ENCODE measurements around the gene FXYD7.
A peak's percentile ranks its signal among the peaks of the same experiment; 100 is the strongest.

FXYD7 gene

DNA sequence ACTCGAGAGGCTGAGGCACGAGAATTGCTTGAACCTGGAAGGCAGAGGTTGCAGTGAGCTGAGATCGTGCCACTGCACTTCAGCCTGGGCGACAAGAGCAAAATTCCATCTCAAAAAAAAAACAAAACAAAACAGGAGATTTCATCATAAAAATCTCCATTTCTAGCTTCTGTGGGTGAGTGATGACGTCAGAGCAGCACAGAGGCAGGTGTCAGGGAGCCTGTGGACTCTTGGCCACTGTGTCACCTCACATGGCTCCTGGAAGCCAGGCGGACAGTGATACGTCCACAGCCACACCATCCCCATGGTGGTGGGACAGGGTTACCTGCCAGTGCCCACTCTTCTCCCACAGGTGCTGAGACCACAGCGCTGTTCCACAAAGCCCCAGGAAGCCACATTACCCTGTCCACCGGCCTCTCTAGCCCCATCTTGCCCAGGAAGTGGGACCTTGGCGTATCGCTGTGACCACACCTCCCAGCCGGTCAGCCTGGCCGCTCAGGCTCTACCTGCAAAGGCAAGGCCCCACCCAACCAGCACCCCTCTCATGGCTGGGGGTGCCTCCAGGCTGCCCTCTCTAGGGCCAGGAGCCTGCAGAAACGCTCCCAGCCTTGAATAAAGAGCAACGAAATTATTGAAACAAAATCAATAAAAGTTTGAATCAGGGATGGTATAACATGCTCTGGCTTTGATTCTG, 29.9 kb upstream of the FXYD7 start:
- no peak for DNase-seq

DNA sequence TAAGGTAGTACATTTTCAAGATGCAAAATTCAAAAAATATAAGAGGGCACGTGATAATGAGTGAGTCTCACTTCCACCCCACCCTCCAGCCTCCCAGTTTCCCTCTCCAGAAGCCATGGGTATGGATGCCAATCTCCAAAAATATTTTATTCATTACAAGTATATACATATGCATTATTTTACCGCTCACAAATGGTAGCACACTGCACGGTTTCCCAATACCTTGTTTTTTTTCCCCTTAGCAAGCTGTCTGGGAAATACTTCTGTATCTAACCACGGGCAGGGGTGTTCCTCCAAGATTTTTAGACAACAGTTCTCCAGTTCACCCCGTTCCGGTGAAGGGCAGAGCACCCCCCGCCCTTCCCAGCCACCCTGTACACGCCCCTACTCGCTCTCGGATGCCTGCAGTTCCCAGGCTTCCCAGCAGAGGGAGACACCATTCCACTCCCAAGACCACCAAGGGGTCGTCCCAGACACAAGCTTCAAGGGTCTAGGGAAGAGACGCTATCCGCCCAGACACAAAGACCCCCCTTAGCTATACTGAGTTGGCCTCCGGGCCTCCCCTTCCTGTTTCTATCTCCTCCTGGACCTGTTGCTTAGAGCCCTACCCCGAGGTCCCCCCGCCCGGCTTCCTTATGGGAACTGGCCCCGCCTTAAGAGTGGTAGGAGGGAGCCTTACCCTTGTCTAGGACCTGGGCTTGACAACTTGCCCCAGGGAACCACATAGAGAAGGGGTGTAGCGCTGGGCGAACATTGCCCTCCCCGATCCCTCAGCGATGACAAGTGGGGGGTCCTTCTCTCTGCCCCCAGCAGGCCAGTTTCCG, 28.5 kb upstream of the FXYD7 start:
- peak; percentile 61 for DNase-seq

DNA sequence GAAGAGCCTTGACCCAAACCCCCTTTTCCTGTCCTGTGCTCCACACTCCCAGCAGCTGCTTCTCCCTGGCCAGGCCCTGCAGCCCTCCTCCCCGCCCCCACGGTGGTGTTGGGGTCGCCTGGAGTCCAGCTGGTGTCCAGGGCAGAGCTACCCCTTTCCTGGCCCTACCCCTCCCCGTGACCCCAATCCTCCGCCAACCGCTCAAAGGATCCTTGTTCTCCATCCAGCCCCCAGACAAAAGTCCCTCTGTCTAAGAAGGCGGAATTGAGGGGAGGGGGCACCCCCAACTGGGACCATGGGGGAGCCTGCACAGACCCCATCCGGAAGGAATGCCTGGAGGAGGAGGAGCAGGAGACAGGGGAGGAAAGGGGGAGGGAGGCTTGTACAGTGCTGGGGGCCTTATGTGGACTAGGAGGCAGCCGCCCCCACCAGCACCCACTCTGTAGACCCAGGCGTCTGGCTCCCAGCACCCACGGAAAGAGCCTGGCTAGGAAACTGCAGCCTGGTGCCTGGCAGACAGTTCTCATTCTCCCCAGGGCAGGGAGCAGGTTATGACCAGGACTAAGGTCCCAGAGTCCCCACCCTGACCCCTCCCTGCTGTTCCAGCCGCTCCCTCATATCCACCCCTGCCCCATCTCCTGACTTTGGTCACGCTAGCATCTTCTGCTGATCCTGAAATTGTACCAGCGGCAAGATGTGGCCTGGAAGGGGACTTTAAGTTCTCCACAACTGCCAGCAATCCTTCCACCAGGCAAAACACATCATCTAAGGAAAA, 27.7 kb upstream of the FXYD7 start, which contains the start of gene FXYD3:
Gene FXYD3 (plus strand): TSS at position 647 of the 775 bp plus-strand sequence. CDS start 3,554 bp downstream, outside the sequence.
- no peak for DNase-seq

DNA sequence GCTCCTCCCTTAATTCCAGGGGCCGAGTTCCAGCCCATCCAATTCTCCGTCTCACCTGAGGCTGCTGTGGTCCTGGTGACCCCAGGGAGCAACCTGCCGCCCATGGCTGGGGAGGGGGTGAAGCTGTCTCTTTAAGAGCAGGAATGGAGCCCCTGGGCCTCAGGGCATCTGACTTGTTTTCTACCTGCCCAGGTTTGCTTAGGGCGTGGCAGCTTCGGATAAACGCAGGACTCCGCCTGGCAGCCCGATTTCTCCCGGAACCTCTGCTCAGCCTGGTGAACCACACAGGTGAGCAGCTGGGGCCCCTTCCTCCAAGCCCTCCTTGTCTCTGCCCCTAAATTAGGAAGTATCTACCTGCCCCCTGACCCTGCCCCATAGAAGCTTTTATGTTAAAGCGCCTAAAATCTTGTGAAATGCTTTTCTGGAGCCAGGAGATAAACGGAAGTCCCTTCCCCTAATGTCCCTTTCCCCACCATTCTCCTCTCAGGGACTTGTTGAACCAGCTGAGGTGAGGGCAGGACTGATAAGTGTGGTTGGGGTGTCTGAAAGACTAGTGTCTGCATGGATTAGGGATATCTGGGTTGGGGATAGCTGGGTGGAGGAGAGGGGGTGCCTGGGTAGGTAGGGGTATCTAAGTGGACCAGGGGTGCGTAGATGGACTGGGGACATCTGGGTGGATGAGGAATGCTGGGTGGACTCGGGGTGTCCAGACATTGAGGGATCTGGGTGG, 26.8 kb upstream of the FXYD7 start:
- no peak for DNase-seq

DNA sequence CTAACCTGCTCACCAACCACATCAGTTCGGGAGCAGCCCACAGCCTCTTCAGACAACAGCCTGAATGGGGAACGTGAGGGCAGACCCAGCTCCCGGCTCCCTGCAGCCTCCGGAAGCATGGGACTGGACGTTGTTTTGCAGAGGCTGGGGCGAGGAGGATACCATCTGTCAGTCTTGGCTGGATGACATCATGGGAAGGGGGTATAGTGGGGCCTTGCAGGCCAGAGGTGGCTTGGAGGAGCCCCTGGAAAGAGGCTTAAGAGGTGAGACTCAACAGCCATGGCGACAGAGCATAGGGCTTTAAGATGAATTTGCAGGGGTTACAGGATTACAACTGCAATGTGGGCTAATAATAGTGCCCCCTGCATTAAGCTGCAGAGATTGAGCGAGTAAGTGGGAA, 25.9 kb upstream of the FXYD7 start:
- DNase-seq, result no peak

DNA sequence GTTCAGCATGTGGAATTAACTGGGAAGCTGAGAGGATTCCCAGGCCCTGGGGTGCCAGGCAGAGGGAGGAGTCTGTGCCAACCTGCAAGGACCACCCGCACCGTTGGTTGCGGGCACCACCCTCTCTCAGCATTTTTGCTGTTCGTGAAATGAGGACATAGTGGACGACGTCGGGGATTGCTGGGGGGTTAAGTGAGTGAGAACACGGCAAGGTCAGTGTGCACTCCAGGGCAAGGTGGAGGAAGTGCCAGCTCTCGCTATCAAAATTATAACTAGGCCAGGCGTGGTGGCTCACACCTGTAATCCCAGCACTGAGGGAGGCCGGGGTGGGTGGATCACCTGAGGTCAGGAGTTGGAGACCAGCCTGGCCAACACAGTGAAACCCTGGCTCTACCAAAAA, 25.3 kb upstream of the FXYD7 start:
- DNase-seq, result no peak

DNA sequence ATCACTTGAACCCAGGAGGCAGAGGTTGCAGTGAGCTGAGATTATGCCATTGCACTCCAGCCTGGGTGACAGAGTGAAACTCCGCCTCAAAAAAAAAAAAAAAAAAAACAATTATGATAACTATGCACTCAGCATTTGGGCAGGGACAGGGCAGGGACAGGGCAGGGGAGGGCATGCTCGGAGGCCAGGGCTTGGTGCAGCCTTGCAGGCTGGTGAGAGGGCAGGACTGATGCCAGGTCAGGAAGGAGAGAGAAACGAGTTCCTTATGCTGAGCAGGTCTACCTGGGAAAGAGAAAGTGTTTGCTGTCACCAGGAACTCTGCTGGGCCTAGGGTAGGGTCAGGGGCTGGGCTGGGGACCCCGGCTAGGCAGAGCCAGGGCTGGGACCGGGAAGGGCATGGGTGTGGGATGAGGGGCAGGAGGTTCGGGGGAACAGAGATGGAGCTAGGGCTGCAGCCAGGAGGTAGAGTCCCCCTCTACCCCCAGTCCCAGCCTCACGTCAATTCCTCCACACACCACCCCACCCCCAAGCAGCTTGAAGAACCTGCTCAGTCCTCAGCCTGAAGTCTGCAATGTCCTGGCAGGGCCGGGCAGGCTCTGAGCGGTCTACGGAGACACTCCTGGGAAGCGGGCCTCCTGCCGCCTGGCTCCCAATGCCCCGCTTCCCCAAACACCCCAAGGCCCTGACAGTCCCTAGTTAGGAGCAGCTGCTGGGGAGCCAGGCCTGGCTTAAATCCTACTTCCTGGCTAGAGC, 24.6 kb upstream of the FXYD7 start:
- no peak for DNase-seq

DNA sequence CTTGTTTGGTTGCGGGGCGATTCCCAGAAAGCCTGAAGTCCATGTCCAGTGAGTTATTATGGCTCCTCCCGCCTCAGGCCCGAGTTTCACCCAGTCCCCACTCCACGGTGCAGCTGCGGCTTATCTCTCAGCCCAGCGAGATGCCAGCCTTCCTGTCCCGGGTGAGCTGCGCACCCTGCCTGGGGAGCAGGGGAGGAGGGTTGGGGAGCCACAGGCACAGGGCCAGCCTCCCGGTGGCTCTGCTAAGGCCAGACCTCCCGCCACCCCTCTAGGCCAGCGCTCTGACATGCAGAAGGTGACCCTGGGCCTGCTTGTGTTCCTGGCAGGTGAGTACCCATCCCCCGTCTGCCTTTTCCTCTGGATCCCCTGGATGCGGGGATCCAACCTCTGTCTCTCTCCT, 24.0 kb upstream of the FXYD7 start:
- no peak for DNase-seq

DNA sequence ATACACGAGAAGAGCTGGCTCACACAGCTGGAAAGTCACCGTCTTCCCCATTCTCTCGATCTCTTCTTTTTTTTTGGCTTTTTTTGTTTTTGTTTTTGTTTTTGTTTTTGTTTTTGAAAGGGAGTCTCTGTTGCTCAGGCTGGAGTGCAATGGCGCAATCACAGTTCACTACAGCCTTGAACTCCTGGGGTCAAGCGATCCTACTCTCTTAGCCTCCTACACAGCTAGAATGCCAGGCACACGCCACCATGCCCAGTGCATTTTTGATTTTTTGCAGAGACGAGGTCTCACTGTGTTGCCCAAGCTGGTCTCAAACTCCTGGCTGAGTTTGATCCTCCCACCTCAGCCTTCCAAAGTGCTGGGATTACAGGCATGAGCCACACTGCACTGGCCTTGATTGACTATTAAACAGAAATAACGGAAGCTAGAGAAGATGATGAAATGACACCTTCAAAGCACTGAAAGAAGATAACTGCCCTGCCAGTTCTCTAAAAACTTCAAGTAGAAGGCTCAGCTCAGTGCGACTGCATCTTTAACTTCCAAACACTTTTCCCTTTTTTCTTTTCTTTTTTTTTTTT, 23.4 kb upstream of the FXYD7 start:
- DNase-seq, result no peak

DNA sequence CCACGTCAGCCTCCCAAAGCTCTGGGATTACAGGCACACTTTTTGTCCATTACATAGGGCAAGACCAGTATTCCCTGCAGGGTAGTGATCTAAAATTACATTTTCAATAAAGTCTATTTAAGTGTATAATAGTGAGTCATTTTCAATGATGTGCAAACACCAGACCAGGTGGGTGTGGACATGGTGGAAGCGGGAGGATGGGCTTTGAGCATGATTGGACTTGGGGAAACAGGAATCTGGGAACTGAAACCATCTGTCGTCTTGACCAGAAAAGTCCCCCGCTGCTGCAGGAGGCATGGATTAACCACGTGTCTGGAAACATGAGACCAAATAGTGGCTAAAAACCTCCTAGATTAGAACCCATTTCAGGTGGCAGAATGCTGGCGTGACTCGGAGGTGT, 22.6 kb upstream of the FXYD7 start:
- DNase-seq, result no peak

DNA sequence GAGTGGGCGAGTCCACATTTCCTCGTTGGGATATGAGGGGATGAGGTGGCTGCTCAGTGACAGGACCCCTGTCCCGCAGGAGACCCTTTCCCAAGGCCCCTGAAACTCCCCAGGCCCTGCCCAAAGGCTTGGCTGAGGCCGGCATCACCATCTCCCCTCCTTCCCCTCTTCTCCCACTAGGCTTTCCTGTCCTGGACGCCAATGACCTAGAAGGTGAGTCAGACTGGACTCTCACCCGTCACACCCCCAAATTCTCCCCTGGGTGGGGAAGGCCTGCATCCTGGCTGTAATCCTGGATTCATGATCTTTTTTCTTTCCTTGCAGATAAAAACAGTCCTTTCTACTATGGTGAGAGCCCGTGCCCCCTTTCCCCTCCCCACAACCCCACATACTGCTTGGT, 22.2 kb upstream of the FXYD7 start:
- no peak for DNase-seq

DNA sequence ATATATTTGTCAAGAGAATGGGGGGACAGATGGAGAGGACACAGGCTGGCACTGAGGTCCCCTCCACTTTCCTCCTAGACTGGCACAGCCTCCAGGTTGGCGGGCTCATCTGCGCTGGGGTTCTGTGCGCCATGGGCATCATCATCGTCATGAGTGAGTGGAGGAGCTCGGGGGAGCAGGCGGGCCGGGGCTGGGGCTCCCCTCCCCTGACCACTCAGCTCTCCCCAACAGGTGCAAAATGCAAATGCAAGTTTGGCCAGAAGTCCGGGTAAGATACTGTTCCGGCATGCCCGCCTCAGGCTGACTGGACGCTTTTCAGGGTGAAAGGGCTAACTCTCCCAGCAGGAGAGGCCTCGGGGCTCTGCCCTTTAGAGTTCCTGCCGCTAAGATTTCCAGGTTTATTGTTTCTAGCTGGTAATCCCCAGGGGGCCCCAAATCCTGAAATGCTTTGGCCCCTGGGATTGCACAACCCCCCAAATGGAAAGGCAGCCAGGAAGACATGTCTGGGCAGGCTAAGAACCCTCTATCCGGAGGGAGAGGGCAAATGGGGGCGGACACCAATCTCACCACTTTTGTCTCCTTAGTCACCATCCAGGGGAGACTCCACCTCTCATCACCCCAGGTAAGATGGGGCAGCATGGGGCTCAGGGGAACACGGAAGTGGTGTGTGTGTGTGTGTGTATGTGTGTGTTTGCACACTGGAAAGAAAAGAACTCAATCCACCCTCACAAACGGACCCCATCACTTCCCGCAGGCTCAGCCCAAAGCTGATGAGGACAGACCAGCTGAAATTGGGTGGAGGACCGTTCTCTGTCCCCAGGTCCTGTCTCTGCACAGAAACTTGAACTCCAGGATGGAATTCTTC, 20.1 kb upstream of the FXYD7 start:
- DNase-seq, result no peak

DNA sequence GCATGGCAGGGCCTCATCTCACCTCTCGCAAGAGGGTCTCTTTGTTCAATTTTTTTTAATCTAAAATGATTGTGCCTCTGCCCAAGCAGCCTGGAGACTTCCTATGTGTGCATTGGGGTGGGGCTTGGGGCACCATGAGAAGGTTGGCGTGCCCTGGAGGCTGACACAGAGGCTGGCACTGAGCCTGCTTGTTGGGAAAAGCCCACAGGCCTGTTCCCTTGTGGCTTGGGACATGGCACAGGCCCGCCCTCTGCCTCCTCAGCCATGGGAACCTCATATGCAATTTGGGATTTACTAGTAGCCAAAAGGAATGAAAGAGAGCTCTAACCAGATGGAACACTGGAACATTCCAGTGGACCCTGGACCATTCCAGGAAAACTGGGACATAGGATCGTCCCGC, 19.5 kb upstream of the FXYD7 start:
- no peak for DNase-seq

DNA sequence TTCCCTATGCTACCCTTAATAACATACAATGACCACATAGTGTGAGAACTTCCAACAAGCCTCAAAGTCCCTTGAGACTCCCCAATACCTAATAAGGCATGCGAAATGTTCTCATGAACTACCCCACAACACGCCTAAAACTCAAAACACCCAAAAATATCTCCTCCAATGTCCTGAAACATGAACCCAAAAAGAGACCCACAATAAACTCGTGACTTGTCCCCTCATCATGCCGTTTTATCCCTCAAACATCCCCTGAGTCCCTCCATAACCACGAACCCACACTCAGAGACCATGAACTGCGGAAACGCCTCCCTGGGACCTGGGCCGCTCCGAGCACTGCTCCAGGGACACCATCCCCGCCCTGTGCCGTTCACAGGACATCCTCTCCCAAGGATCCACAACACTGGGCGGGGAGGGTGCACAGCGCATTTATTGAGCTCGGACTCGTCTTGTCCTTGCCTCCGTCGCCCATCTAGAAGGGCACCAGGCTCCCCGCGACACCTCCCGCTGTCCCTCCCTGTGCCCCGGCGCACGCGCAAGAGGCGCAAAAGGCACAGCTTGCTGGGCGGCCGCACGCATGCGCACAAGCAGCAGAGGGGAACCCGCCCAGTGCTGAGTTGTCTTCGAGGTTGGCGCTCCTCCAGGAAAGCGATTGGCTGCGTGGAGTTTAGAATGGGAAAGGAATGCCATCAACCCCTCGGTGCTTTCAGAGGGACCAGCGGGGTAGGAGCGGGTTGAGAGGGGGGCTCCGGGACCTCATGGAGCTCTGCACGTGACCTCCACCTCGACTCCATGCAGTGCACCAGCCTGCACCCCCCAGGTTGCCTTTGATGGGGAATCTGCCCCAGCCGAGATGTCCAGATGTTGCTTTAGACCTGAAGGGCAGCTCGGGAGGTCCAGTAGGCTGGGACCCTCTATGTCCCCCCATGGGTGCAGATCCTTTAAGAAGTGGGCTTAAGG, 18.7 kb upstream of the FXYD7 start:
- DNase-seq, result peak; percentile 83

DNA sequence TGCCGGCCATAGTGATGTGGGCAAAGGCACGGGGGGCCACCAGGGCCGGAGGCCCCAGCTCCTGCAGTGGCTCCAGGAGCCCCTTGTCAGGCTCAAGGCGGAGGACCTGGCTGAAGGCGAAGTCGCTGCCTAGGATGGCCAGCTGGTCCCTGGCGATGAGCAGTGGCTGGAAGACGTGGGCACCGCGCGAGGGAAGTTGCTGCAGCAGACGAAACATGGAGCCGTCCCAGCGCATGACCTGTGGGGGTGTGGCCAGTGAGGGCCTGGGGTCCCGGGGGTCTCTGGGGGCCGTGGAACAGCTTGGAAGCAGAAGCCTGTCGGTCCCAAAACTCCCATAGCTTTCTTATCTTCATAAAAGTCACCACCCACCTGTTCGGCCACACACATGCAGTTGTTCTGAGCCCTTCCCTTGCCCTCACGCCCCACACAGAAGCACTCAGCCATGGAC, 17.8 kb upstream of the FXYD7 start:
- no peak for DNase-seq

DNA sequence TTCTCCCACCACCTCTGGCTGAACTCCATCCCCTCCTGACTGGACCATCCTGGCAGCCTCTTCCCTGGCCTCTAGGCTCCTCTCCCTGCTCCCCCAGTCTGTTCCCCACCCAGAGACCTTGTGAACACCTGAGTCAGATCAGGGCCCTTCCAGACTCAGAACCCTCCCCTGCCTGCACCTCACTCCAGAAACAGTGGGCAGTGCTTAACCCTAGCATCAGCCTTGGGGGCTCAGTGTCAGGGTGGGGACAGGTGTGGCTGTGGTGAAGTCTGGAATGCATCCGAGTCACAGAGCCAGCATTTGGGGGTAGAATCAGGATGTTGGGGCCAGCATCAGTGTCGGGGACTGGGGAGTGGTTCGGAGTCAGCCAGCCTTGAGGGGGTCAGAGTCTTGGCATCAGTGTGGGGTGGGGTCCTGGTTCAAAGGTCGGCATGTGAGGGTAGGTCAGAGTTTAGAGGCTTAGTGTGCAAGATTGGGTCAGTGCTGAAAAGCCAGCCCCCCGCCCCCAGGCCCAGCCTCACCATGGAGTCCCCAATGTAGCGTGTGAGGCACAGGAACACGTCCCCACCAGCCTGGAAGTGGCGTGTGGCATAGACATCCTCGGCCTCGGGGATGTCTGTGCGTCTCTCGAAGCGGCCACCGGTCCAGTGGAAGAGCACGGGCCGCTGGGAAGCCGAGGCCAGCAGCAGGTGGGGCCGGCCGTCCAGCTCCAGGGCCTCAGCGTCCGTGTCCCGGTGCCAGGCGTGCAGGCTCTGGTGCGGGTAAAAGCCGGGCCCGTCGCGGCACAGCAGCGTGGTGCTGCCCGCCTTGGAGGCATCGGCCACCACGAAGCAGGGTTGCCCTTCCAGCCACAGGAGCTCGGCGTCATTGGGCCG, 17.1 kb upstream of the FXYD7 start:
- no peak for DNase-seq

DNA sequence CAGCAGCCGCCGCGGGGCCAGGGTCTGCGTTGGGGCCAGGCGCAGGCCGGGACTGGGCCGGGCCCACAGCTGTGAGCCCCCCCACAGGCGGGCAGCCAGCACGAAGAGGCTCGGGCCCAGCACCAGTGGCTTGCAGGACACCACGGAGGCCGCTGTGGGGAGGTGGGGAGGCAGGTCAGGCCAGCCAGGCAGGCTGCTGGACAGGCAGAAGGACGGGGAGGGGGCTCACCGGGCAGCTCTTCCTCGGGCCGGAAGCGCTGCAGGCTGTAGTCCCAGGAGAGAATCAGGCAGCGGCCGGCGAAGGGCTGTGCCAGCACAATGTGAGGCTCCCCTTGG, 16.5 kb upstream of the FXYD7 start:
- DNase-seq, result no peak

DNA sequence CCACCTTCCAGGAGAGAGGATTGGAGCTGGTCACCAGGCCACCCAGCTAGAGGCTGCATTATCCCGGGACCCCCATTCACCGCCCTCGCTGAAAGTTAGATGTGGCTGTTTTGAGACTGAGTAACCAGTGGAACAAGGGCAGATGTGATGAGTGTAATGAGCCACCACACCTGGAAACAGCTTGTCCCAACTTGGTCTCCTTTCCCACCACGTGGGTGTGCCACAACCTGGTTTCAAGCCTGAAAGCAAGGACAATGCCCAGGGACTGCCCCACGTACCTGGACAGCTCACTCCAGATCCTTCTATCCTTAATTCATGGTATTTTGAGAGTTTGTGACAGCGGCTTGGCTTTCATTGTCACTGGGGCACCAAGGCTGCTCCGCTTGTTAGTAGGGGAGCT, 15.2 kb upstream of the FXYD7 start:
- DNase-seq, result no peak

Data from effector CD8-positive, alpha-beta T cell (primary cell).